HG03045 (cell line): ENCODE results near the gene DDX27.

ENCODE experiments used
- ATAC-seq: cut with Tn5 transposase; IDR thresholded peaks from one replicate; pipeline ENCODE4 v1.9.1; 2021; ENCODE audit warnings: mild to moderate bottlenecking, moderate library complexity; ENCODE audit not compliant: unreplicated experiment

DDX27 gene

GRCh38 chr20:49247792-49248191, 28.6 kb downstream of the DDX27 start:
- ATAC-seq, result no peak

GRCh38 chr20:49248301-49248700, 29.1 kb downstream of the DDX27 start:
- ATAC-seq, result no peak

- no peak for ATAC-seq
These were observed 29.9 kb downstream of the DDX27 start for GRCh38 chr20:49248879-49249665.

GRCh38 chr20:49252556-49253350, 33.5 kb downstream of the DDX27 start:
- ATAC-seq, result no peak

- ATAC-seq, result no peak
These were observed 37.0 kb downstream of the DDX27 start for GRCh38 chr20:49256261-49256660.

- ATAC-seq, result no peak
These were observed 40.1 kb downstream of the DDX27 start for GRCh38 chr20:49259284-49259683.

GRCh38 chr20:49259799-49260198, 40.6 kb downstream of the DDX27 start:
- ATAC-seq, result no peak

- ATAC-seq, result no peak
These were observed 41.0 kb downstream of the DDX27 start for GRCh38 chr20:49260218-49260617.

- ATAC-seq, result no peak
These were observed 42.0 kb downstream of the DDX27 start for GRCh38 chr20:49261173-49261572.

GRCh38 chr20:49262444-49262843, 43.2 kb downstream of the DDX27 start:
- ATAC-seq, result no peak

GRCh38 chr20:49267327-49267726, 48.1 kb downstream of the DDX27 start:
- no peak for ATAC-seq

GRCh38 chr20:49268600-49269365, 49.6 kb downstream of the DDX27 start:
- no peak for ATAC-seq

- no peak for ATAC-seq
These were observed 51.0 kb downstream of the DDX27 start for GRCh38 chr20:49270177-49270576.

GRCh38 chr20:49270736-49271135, 51.5 kb downstream of the DDX27 start:
- no peak for ATAC-seq

GRCh38 chr20:49272654-49273053, 53.4 kb downstream of the DDX27 start:
- ATAC-seq, result no peak

GRCh38 chr20:49273696-49274277, 54.6 kb downstream of the DDX27 start:
- no peak for ATAC-seq

GRCh38 chr20:49275216-49275615, 56.0 kb downstream of the DDX27 start:
- ATAC-seq, result no peak

- ATAC-seq, result no peak
These were observed 56.4 kb downstream of the DDX27 start for GRCh38 chr20:49275636-49276035.

GRCh38 chr20:49276161-49276960, 57.1 kb downstream of the DDX27 start:
- no peak for ATAC-seq
